ENCODE results near the gene PITX1. TPM values are rescaled to one million over a fixed set of nuclear protein-coding genes. Genes with fewer than 3 reads are reported as not detected.

PITX1 gene
- total and polyA plus RNA-seq, 2 donors (not counting 1 experiment from before 2014, with no cell fraction given): 0.13 TPM; not detected in 1

DNA sequence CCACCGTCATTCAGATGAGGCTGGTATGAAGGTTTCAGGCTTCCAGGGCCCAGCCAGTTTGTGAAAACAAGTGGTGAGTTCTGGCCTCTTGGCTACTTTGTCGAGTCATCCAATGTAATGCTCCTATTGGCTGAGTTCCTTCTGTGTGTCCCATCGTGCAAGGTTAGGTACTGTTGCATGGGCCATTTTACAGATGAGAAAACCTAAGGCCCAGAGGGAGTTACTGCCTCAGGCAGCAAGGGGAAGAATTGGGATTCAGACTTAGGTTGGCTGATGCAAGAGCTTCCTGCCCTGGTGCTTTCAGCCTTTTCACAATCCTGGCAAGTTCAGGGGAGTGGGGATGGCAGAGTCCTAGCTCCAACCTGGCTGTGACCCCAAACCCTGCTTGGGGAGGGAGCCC, 17.4 kb upstream of the PITX1 start:
- no peaks in the 10 kb centered on the region for H3K36me3 ChIP-seq (replicated peaks in 1 of 2; ENCODE audit: control extremely low read depth in 1 of 2, control insufficient read depth in 1 of 2, extremely low read depth in 1 of 2, insufficient read depth in 2 of 2, low read length in 1 of 2)
- H3K9ac ChIP-seq (ENCODE audit: low read length): no peak overlapping the region
- H3K27ac ChIP-seq (ENCODE audit: low read length in 2 of 2): no peak overlapping the region
- TF ChIP-seq EZH2 (IDR thresholded peaks at IDR 0.05; ENCODE audit: borderline replicate concordance, insufficient read depth, low read depth, low read length, poor library complexity, severe bottlenecking): no peak
- TF ChIP-seq, protein P1, sequence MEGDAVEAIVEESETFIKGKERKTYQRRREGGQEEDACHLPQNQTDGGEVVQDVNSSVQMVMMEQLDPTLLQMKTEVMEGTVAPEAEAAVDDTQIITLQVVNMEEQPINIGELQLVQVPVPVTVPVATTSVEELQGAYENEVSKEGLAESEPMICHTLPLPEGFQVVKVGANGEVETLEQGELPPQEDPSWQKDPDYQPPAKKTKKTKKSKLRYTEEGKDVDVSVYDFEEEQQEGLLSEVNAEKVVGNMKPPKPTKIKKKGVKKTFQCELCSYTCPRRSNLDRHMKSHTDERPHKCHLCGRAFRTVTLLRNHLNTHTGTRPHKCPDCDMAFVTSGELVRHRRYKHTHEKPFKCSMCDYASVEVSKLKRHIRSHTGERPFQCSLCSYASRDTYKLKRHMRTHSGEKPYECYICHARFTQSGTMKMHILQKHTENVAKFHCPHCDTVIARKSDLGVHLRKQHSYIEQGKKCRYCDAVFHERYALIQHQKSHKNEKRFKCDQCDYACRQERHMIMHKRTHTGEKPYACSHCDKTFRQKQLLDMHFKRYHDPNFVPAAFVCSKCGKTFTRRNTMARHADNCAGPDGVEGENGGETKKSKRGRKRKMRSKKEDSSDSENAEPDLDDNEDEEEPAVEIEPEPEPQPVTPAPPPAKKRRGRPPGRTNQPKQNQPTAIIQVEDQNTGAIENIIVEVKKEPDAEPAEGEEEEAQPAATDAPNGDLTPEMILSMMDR (IDR thresholded peaks at IDR 0.05): no peak
- Mint-ChIP-seq H3K27ac (no peak overlapping the region), H3K27me3 (peaks cover 59% of the 10 kb centered on the region), H3K9me3 (ENCODE audit: insufficient read depth) (no peaks in the 10 kb centered on the region), H3K4me3 (peak overlapping the region; percentile 9), H3K4me1 (peaks cover 57% of the 10 kb centered on the region)
- CTCF ChIA-PET: no interaction called here
- no peaks in the 10 kb centered on the region for H4K20me1 ChIP-seq (ENCODE audit: control insufficient read depth, insufficient read depth, low read length, poor library complexity, severe bottlenecking)
- POLR2A ChIA-PET: no interaction called here
- no peak for ATAC-seq (ENCODE audit: low read depth)
- no peaks in the 10 kb centered on the region for H3K79me2 ChIP-seq (ENCODE audit: control insufficient read depth, insufficient read depth, low read length)
- no peak overlapping the region for H3K4me3 ChIP-seq (ENCODE audit: control extremely low read depth in 1 of 5, extremely low read depth in 1 of 5, insufficient read depth in 1 of 5, low read depth in 2 of 5, low read length in 4 of 5)
- H3K27me3 ChIP-seq (replicated peaks in 1 of 4; ENCODE audit: control extremely low read depth in 1 of 4, control insufficient read depth in 3 of 4, insufficient read depth in 4 of 4, low read length in 3 of 4): peaks cover 0 to 63% (median 37%) of the 10 kb centered on the region in 4 experiments
- no peak for DNase-seq
- peaks cover 0 to 23% (median 0%) of the 10 kb centered on the region in 3 donors for H3K9me3 ChIP-seq (ENCODE audit: control extremely low read depth in 1 of 3, control insufficient read depth in 2 of 3, insufficient read depth in 1 of 3, low read length in 2 of 3)
- H3K4me2 ChIP-seq (replicated peaks; ENCODE audit: low read depth, low read length, poor library complexity, severe bottlenecking): no peak overlapping the region
- H3K4me1 ChIP-seq (ENCODE audit: control insufficient read depth in 2 of 2, insufficient read depth in 2 of 2, low read length in 2 of 2): peaks cover 48 to 55% of the 10 kb centered on the region in 2 donors
- intact Hi-C loops (cut with micrococcal nuclease): loop anchor here (5.0 kb wide), 1 partner anchor 144 kb away; the partner anchor contains the start of gene PCBD2
- H2AFZ ChIP-seq (ENCODE audit: insufficient read depth, low read depth, low read length, poor library complexity, severe bottlenecking): no peak overlapping the region
- 55% methylated on average over 3 of the region's 3 CpGs for WGBS (ENCODE audit: insufficient coverage)

DNA sequence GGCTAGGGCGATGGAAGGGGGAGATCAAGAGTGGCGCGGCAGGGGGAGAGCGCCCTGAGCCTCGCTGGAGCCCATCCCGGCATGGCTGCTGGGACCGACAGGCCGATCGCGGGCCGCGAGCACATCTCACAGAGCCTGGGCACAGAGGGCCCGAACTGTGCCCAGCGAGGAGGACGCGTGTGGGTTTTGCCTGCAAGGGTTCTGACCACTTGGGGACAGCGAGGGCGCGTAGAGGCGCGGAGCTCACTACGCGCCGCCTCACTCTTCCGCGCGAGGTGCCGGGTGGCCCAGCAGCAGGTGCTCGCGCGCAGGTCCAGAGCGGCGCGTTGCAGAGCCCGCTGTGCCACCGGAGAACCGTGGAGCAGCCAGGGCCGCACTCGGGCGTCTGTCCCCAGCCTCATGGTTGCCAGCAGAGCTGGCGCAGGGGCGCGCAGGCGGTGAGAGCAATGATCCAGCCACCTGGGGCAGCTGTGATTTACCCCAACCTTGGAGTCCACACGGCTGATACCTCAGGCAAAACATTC, 16.3 kb upstream of the PITX1 start:
- Histone ChIP-seq H3K4me1 (ENCODE audit: control insufficient read depth in 2 of 2, insufficient read depth in 2 of 2, low read length in 2 of 2) (peaks cover 54 to 57% of the 10 kb centered on the region in 2 donors), H3K4me3 (ENCODE audit: control extremely low read depth in 1 of 5, extremely low read depth in 1 of 5, insufficient read depth in 1 of 5, low read depth in 2 of 5, low read length in 4 of 5) (peak overlapping the region in 4 of 5 experiments; percentile 6 to 21 (median 10)), H4K20me1 (ENCODE audit: control insufficient read depth, insufficient read depth, low read length, poor library complexity, severe bottlenecking) (no peaks in the 10 kb centered on the region), H3K27me3 (replicated peaks in 1 of 4; ENCODE audit: control extremely low read depth in 1 of 4, control insufficient read depth in 3 of 4, insufficient read depth in 4 of 4, low read length in 3 of 4) (peaks cover 0 to 72% (median 37%) of the 10 kb centered on the region in 4 experiments), H3K79me2 (ENCODE audit: control insufficient read depth, insufficient read depth, low read length) (no peaks in the 10 kb centered on the region), H3K27ac (ENCODE audit: low read length in 2 of 2) (no peak overlapping the region), H3K9me3 (ENCODE audit: control extremely low read depth in 1 of 3, control insufficient read depth in 2 of 3, insufficient read depth in 1 of 3, low read length in 2 of 3) (peaks cover 0 to 20% (median 0%) of the 10 kb centered on the region in 3 donors), H2AFZ (ENCODE audit: insufficient read depth, low read depth, low read length, poor library complexity, severe bottlenecking) (peak overlapping the region; percentile 48), H3K4me2 (replicated peaks; ENCODE audit: low read depth, low read length, poor library complexity, severe bottlenecking) (peak overlapping the region; percentile 66), H3K36me3 (replicated peaks in 1 of 2; ENCODE audit: control extremely low read depth in 1 of 2, control insufficient read depth in 1 of 2, extremely low read depth in 1 of 2, insufficient read depth in 2 of 2, low read length in 1 of 2) (no peaks in the 10 kb centered on the region), H3K9ac (ENCODE audit: low read length) (peak overlapping the region; percentile 6)
- DNase-seq (peak; percentile 52), ATAC-seq (ENCODE audit: low read depth) (no peak)
- Mint-ChIP-seq H3K27me3 (peaks cover 57% of the 10 kb centered on the region), H3K4me3 (peak overlapping the region; percentile 69), H3K4me1 (peaks cover 57% of the 10 kb centered on the region), H3K27ac (peak overlapping the region; percentile 54), H3K9me3 (ENCODE audit: insufficient read depth) (no peaks in the 10 kb centered on the region)
- ChIA-PET POLR2A (interaction anchor here (0.5 kb wide), 1 partner anchor 1089 kb away, joined by 4 read pairs; no protein-coding TSS in a partner anchor), CTCF (no interaction called here)
- intact Hi-C loops (cut with micrococcal nuclease): loop anchor here (1.0 to 5.0 kb wide), 2 partner anchors 10 to 143 kb away; partner anchors contain the start of gene PCBD2
- WGBS (ENCODE audit: insufficient coverage): 14% methylated on average over 45 of the region's 45 CpGs
- TF ChIP-seq, protein P1 (IDR thresholded peaks at IDR 0.05): no peak
- TF ChIP-seq EZH2 (IDR thresholded peaks at IDR 0.05; ENCODE audit: borderline replicate concordance, insufficient read depth, low read depth, low read length, poor library complexity, severe bottlenecking): no peak
